HepG2 (cell line): ENCODE results near the gene BEAN1. TPM values are rescaled to one million over a fixed set of nuclear protein-coding genes. Genes with fewer than 3 reads are reported as not detected.

Experiments used
- CENPT ChIP-seq: sonication (generic); formaldehyde crosslinking; IDR thresholded peaks from 2 replicates; pipeline ENCODE4 v1.8.0; 2022; ENCODE audit warnings: low read depth, mild to moderate bottlenecking, moderate library complexity, missing genetic modification reagents
- EZH2 ChIP-seq: conservative IDR thresholded peaks from 2 replicates; pipeline ENCODE4 v1.6.1; 2012; ENCODE audit warnings: mild to moderate bottlenecking, low read depth, low read length, moderate library complexity
- GFI1 ChIP-seq: sonication (generic); formaldehyde crosslinking; IDR thresholded peaks from 2 replicates; pipeline ENCODE4 v1.5.0; 2020; ENCODE audit warnings: missing genetic modification reagents, mild to moderate bottlenecking, borderline replicate concordance
- IRX3 ChIP-seq: sonication (generic); formaldehyde crosslinking; IDR thresholded peaks from 2 replicates; pipeline ENCODE4 v1.8.1; 2023; ENCODE audit warnings: mild to moderate bottlenecking, low read depth, missing genetic modification reagents, borderline replicate concordance
- KLF12 ChIP-seq: sonication (generic); formaldehyde crosslinking; IDR thresholded peaks from 2 replicates; pipeline ENCODE4 v1.4.0; 2020; ENCODE audit warnings: missing genetic modification reagents, borderline replicate concordance
- MIER3 ChIP-seq: IDR thresholded peaks from 2 replicates; pipeline ENCODE4 v1.6.1; 2016; ENCODE audit warnings: missing compliant biosample characterization, borderline replicate concordance
- MYC ChIP-seq: sonication (generic); formaldehyde crosslinking; IDR thresholded peaks from 2 replicates; pipeline ENCODE4 v1.9.0; 2021; ENCODE audit warnings: missing genetic modification reagents, borderline replicate concordance
- NFIB ChIP-seq: sonication (generic); formaldehyde crosslinking; IDR thresholded peaks from 2 replicates; pipeline ENCODE4 v1.9.0; 2021; ENCODE audit warnings: missing genetic modification reagents, mild to moderate bottlenecking, borderline replicate concordance
- NFYC ChIP-seq: IDR thresholded peaks from 2 replicates; pipeline ENCODE4 v1.6.1; 2016; ENCODE audit warnings: missing genetic modification reagents, missing compliant biosample characterization
- NR2F1 ChIP-seq, 2 experiments: fragments of 450-650 bp in 1 of 2; formaldehyde crosslinking in 1 of 2; IDR thresholded peaks; 2 replicates each; pipeline versions ENCODE4 v1.5.0 to v1.6.1; 2016 to 2020; ENCODE audit warnings: mild to moderate bottlenecking in 1 of 2, missing compliant biosample characterization in 1 of 2, missing genetic modification reagents in 1 of 2, moderate library complexity in 1 of 2
- RAD51 ChIP-seq: fragments of 450-650 bp; IDR thresholded peaks from 2 replicates; pipeline ENCODE4 v1.6.1; 2016; ENCODE audit warnings: borderline replicate concordance
- SNAPC4 ChIP-seq: sonication (generic); formaldehyde crosslinking; IDR thresholded peaks from 2 replicates; pipeline ENCODE4 v1.4.0; 2020; ENCODE audit warnings: mild to moderate bottlenecking, missing genetic modification reagents
- SUZ12 ChIP-seq: fragments of 150-350 bp; IDR thresholded peaks from 2 replicates; pipeline ENCODE4 v1.6.1; 2014; ENCODE audit warnings: low read depth, low read length
- ZFX ChIP-seq: sonication (generic); formaldehyde crosslinking; IDR thresholded peaks from 2 replicates; pipeline ENCODE4 v1.4.0; 2020; ENCODE audit warnings: mild to moderate bottlenecking, low read depth, missing genetic modification reagents, moderate library complexity
- ZKSCAN8 ChIP-seq: IDR thresholded peaks from 2 replicates; pipeline ENCODE4 v1.6.1; 2016; ENCODE audit warnings: borderline replicate concordance, missing genetic modification reagents, missing compliant biosample characterization
- ZMAT5 ChIP-seq: sonication (generic); formaldehyde crosslinking; IDR thresholded peaks from 2 replicates; pipeline ENCODE4 v1.5.0; 2020; ENCODE audit warnings: mild to moderate bottlenecking, low read depth, missing genetic modification reagents, borderline replicate concordance
- ZMYM2 ChIP-seq: sonication (generic); formaldehyde crosslinking; IDR thresholded peaks from 2 replicates; pipeline ENCODE4 v1.8.0; 2022; ENCODE audit warnings: mild to moderate bottlenecking, missing genetic modification reagents
- ZNF20 ChIP-seq: sonication (generic); formaldehyde crosslinking; IDR thresholded peaks from 2 replicates; pipeline ENCODE4 v1.4.0; 2020; ENCODE audit warnings: mild to moderate bottlenecking, moderate library complexity, missing genetic modification reagents
- ZNF333 ChIP-seq: sonication (generic); formaldehyde crosslinking; IDR thresholded peaks from 2 replicates; pipeline ENCODE4 v1.4.0; 2020; ENCODE audit warnings: mild to moderate bottlenecking, missing genetic modification reagents, borderline replicate concordance
- ZNF780A ChIP-seq: sonication (generic); formaldehyde crosslinking; IDR thresholded peaks from 2 replicates; pipeline ENCODE4 v1.8.0; 2022; ENCODE audit warnings: mild to moderate bottlenecking, missing genetic modification reagents, moderate library complexity
- ZNF788 ChIP-seq: sonication (generic); formaldehyde crosslinking; IDR thresholded peaks from 2 replicates; pipeline ENCODE4 v1.5.0; 2020; ENCODE audit warnings: mild to moderate bottlenecking, missing genetic modification reagents, borderline replicate concordance
- ZSCAN30 ChIP-seq: sonication (generic); formaldehyde crosslinking; IDR thresholded peaks from 2 replicates; pipeline ENCODE4 v1.5.0; 2020; ENCODE audit warnings: mild to moderate bottlenecking, missing genetic modification reagents
- polyA plus RNA-seq, 8 experiments: library from polyadenylated mRNA; depleted of rRNA in 3 of 8; stranded (reverse) in 7 of 8; unstranded in 1 of 8; fragments of >200 nt; fragmentation: Illumina TruSeq in 4 of 8; extraction: Trizol in 4 of 8; gene quantifications; 2 replicates each; pipeline versions ENCODE4 v1.2.1 to v1.2.3, GENCODE V29; 2011 to 2016; ENCODE audit warnings: low read depth in 4 of 8, missing spikeins in 1 of 8, mixed read lengths in 1 of 8; ENCODE audit not compliant: insufficient read depth in 1 of 8
- total RNA-seq, 5 experiments: library from RNA; depleted of rRNA; stranded (reverse); fragments of >200 nt; fragmentation: Illumina TruSeq; extraction: Trizol; gene quantifications; 2 replicates each; pipeline ENCODE4 v1.2.3, GENCODE V29; 2016; ENCODE audit warnings: low read depth in 1 of 5
- TF ChIP-seq, protein P1 (sequence below): sonication (generic); formaldehyde crosslinking; IDR thresholded peaks from 2 replicates; pipeline ENCODE4 v1.4.0; 2020; ENCODE audit warnings: low read depth, mild to moderate bottlenecking, missing genetic modification reagents

Gene BEAN1
- total and polyA plus RNA-seq, 2 of the 13 experiments (the other 11 are each of a cell fraction or from before 2014, with no cell fraction given) = 0.53 to 1.4 TPM

DNA sequence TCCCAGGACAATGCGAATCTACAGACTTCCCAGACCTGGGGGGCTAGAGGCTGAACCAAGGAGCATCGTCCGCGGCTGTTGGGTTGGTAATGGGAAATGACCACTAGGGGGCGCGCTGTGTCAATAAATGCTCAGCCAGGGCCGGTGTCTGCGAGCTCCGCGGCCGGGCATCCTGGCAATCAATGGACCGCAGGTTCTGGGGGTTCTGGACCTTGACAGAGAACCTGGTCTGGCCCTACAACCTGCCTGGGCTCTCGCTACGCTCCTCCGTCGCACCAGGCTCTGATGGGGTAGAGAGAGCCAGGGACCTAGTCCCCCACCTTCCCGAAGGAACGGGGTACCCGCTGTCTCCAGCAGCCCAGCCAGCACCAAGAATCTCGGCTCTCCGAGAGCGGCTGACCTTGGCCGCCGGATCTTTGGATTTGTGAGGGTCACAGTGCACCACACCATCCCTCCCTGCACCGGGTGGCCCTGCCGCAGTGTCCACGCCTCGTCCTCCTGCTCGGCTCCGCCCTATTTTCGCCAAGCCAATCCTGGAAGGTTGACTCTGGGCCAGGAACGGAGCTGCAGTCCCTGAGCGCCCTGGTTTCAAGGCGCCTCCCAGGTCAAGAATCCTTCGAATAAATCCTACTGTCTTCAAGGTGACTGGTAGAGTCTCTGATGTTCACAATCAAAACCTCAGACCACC lies 20.4 kb upstream of the BEAN1 start (continued):
- peak; percentile 40; the same call in 1 of the 2 replicates for TF ChIP-seq MYC
- TF ChIP-seq, protein P1, sequence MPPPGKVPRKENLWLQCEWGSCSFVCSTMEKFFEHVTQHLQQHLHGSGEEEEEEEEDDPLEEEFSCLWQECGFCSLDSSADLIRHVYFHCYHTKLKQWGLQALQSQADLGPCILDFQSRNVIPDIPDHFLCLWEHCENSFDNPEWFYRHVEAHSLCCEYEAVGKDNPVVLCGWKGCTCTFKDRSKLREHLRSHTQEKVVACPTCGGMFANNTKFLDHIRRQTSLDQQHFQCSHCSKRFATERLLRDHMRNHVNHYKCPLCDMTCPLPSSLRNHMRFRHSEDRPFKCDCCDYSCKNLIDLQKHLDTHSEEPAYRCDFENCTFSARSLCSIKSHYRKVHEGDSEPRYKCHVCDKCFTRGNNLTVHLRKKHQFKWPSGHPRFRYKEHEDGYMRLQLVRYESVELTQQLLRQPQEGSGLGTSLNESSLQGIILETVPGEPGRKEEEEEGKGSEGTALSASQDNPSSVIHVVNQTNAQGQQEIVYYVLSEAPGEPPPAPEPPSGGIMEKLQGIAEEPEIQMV (CRISPR knock-in tag) = peak; percentile 90
- TF ChIP-seq ZNF788 (CRISPR knock-in tag) = peak; percentile 86; the same call in 1 of the 2 replicates
- TF ChIP-seq ZNF20 = no peak
- TF ChIP-seq ZMYM2 (CRISPR knock-in tag) = no peak
- no peak for TF ChIP-seq KLF12 (CRISPR knock-in tag)
- no peak for TF ChIP-seq ZSCAN30
- TF ChIP-seq NFYC (CRISPR knock-in tag) = no peak
- no peak for TF ChIP-seq RAD51
- peak; percentile 44; the same call in 1 of the 2 replicates for TF ChIP-seq ZNF333 (CRISPR knock-in tag)
- no peak for TF ChIP-seq NFIB (CRISPR knock-in tag)
- peak; percentile 16; the same call in 1 of the 2 replicates for TF ChIP-seq IRX3 (CRISPR knock-in tag)
- peak; percentile 78; the same call in 1 of the 2 replicates for TF ChIP-seq MIER3
- TF ChIP-seq ZFX = peak; percentile 42; the same call in 1 of the 2 replicates
- peak; percentile 53 to 60; a peak in 2 of 4 replicates for TF ChIP-seq NR2F1 (CRISPR knock-in tag; IDR thresholded peaks at IDR 0.05)
- no peak for TF ChIP-seq EZH2
- no peak for TF ChIP-seq SNAPC4
- peak; percentile 92 for TF ChIP-seq GFI1 (CRISPR knock-in tag)
- TF ChIP-seq ZMAT5 (CRISPR knock-in tag) = no peak
- TF ChIP-seq SUZ12 = no peak
- no peak for TF ChIP-seq CENPT (CRISPR knock-in tag)
- TF ChIP-seq ZKSCAN8 (CRISPR knock-in tag) = no peak; the same call in 1 of the 2 replicates
- no peak for TF ChIP-seq ZNF780A
